HG03135 (cell line): ENCODE data around the gene TGFBR2.
"Not testable (repeated sequence)": the region's sequence is repeated elsewhere in the genome, so short reads cannot be mapped to it uniquely, and the experiment has no call there.

Experiments
- ATAC-seq: cut with Tn5 transposase; IDR thresholded peaks from one replicate; pipeline ENCODE4 v1.9.1; 2021; ENCODE audit warnings: mild to moderate bottlenecking, moderate library complexity; ENCODE audit not compliant: unreplicated experiment

TGFBR2 gene

DNA sequence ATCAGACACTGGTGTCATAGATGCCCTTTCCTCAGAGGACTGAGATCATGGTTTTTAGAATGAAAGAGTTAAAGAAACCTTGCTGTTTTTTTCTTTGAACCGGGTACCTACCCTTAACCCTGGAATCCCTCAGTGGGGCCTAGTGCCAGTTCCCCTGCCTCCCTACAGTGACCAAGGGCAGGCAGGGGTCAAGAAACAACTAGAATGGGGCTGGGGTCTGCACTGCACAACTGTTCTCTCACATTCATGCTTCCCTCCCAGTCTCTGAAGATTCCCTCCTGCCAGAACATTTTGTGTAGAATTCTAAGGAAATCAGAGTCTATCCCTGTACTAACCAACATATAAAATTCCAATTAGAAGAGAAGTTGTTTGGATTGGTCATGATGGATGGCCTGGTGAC lies 47.9 kb downstream of the TGFBR2 start:
- no peak for ATAC-seq

DNA sequence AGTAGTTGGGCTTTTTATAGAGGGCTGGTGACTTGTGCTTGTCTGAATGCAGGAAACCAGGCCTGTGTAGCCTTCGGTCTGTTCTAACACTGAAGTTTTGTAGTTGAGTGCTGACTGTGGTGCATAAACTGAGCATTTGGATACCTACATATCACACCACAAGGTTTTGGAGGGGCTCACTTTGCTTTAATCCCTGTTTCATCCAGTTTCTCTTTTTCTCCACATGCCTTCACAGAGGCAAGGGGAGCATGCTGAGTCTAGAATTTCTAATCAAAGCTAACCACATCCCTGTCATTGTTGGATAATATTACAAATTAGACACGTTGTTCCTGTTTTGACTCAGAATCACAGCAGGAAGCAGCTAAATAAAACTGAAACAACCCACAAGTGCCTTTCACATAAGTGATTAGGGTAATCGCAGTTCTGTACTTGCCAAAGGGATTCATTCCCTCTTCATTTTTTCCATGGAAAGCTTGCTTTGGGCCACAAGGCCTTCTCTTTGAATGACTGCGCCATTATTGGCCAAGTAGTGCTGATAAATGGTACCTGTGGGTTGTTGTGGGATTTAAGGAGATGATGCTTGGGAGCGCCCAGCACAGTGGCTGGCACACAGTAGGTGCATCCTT lies 48.9 kb downstream of the TGFBR2 start:
- peak; percentile 38 for ATAC-seq

GRCh38 chr3:30656624-30657141 lies 50.3 kb downstream of the TGFBR2 start:
- ATAC-seq: no peak

DNA sequence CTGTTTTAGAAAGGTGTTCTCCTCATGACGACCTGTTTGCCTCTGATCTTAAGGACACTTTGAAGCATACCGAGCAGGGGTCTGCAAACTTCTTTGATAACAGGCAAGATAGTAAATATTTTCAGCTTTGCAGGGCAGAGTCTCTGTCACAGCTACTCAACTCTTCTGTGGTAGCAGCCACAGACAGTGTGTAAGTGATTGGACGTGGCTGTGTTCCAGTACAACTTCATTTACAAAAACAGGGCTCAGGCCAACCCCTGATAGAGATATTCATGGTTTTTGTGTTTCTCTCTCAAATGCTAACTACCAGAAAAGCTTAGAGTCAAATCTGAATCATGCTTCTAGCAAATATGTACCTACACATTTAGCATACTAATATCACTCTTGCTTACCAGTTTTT lies 51.5 kb downstream of the TGFBR2 start:
- peak; percentile 26 for ATAC-seq

DNA sequence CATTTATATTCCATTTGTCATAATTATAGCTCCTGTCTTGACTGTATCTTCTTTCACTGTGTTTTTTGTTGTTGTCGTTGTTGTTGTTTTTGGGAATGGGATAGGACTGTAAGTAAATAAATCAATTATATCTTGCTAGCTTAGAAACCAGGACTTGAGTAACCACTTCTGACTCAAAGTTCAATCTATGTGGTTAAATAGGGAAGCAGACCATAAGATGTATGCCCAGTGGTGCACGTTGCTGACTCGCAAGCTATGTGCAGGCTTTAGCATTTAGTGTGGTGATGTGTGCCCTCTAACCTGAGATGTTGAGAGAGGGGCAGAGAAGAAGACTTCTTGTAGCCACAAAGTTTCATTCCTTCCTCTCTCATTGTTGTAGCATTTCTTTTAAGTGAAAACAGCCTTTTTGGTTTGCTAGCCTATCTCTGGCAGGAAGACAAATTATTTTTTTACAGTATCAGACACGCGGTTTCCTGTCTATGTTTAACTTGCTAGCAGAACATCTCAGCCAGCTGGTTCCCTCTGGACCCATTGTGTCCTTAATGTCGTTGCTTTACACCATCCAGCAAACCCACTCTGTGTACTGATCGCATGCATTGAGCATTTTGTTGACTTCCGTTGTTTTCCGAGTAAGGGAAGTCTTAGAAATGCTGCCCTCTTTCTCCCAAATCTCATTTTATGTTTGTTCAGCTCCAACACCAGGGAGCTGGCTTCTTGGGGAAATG lies 52.1 kb downstream of the TGFBR2 start:
- ATAC-seq: peak; percentile 83

DNA sequence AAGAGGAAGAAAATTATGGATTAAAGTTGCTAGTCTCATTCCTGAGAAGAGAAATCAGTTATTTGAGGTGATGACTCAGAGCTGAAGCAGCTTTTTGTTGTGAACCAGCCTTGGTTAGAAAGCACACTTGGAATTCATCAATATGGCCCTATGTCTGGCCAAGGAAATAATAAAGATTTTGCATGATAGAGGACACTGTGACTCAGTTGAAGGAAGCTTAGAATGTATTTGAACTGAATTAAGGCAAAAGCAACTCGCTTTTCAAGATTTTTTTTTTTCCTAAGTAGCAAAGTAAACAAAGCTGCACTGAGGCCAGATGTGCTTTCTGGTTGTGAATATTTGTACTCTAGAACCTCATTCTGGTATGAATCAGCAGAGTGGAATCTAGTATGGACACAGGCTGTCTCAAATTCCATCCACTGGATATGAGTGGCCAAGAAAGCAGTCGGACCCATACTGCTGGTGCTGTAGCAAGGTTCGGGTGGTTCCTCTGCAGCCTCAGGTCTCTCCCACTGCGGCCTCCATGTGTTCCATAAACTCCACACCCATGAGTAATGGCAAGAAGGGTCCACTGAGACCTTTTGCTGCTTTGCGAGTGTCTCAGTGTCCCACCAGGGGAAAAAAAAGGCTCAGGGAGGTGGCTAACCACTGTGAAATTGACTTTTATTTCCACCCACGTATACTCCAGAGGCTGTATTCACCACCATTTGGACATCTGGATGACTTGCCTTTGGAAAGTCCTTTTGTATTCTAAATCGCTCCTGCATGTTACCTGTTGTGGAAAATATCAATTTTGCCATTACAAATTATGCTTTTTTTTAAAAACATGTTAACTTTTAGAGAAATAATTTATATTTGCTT lies 53.1 kb downstream of the TGFBR2 start:
- ATAC-seq: no peak

DNA sequence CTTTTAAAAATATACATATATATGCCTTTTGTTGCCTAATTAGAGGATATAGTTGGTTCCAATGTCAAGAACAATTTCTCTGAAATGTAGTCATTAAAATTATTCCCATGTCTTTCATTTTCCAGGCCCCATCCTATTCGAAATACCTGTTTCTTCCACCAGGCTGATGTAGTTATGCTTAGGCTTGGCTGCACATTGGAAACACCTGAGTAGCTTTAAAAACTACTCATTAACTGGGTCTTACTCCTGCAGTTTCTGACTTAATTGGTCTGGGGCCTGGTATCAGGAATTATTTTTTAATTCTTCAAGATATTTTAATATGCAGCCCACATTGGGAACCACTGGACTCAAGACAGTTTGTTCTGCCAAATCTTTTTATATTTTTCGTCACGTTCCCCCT lies 53.7 kb downstream of the TGFBR2 start:
- no peak for ATAC-seq

GRCh38 chr3:30660656-30661055 lies 54.3 kb downstream of the TGFBR2 start:
- no peak for ATAC-seq

DNA sequence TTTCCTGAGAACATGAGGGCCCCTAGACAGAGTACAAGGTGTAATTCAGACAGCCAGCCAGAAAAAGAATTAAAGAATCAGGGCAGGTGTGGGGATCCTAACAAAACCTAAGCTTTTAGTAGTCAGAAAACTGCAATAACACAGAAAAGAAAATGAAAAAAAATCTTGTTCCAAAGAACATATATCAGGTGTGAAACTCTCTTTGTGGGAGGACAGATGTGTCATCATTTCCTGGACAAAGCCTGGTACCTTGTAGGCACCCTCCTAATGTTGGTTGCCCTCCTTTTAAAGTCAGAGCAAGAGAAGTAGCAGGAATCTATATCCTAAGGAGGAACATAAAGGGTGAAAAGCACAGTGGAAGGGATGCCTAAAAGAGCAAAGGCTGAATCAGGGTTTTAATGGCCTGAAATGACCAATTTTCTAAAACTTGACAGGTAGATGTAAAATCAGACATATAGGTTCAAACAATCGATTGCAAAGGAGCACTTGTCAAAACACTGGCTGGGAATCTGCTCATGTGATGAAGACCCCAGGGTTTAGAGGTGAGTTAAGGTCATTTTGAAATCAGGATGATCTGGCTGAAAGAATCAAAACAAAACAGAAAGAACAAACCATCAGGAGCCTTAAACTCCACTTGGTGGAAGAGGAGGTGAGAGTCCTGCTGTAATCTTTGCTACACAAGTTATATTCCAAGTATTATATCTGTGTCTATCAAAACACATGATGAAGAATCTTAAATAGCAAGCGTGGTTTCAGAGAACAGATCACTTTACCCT lies 54.9 kb downstream of the TGFBR2 start:
- ATAC-seq: no peak

- no peak for ATAC-seq
Observed at GRCh38 chr3:30662836-30663235, 56.4 kb downstream of the TGFBR2 start.

DNA sequence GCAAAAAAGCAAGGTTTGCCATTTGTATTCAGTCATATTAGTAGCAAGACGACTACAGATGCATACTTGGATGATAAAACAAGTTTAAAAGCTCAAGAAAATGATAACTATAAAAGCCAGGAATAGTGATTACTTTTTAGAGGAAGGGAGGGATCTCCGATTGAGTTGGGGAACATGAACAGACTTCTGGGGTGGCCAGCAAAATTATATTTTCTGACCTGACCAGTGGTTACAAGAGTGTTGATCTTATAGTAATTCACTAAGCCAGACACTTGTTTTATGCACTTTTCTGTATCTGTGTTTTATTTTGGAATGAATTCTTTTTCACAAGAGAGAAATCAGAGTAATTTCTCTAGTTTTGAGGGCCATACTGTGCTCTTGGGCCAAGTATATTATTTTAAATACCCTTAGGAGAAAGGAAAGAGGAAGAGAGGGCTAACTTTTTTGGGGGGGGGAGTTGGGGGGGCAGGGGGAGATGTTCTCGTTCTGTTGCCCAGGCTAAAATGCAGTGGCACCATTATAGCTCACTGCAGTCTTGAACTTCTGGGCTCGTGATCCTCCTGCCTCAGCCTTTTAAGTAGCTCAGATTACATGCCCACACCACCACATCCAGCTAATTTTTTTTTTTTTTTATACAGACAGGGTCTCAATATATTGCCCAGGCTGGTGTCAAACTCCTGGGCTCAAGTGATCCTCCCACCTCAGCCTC lies 57.3 kb downstream of the TGFBR2 start:
- ATAC-seq: no peak

GRCh38 chr3:30664459-30664858 lies 58.1 kb downstream of the TGFBR2 start:
- no peak for ATAC-seq

- no peak for ATAC-seq
Observed at GRCh38 chr3:30664884-30665283, 58.5 kb downstream of the TGFBR2 start.

GRCh38 chr3:30665539-30665938 lies 59.1 kb downstream of the TGFBR2 start:
- no peak for ATAC-seq

DNA sequence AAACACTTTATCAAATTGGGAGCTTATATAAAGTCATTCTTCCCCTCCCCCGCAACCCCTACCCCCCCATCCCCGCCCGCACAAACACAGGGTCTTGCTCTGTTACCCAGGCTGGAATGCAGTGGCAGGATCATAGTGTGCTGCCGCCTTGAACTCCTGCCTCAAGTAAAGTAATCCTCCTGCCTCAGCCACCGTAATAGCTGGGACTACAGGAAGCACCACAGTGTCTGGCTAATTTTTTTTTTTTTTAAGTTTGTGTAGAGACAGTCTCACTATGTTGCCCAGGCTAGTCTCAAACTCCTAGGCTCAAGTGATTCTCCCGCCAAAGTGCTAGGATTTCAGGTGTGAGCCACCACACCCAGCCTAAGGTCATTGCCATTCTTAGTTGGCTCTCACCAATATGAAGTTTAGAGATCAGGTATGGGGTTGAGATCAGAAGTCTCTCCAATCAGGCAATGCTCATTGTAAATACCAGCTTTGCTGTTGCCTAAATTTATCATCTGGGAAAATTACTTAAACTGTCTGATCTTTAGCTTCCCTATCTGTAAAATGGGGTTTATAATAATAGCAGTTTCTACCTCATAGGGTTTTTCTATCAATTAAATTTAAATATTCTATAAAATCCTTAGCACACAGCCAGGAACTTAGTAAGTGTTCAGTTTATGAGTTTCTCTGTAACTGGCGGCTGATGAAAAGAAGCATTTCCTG lies 60.3 kb downstream of the TGFBR2 start:
- no peak for ATAC-seq

GRCh38 chr3:30667280-30667651 lies 60.9 kb downstream of the TGFBR2 start:
- no peak for ATAC-seq

- no peak for ATAC-seq
Observed at GRCh38 chr3:30668051-30668609, 61.7 kb downstream of the TGFBR2 start.

GRCh38 chr3:30669360-30669934 lies 63.0 kb downstream of the TGFBR2 start:
- not testable (repeated sequence) for ATAC-seq

GRCh38 chr3:30670292-30670691 lies 63.9 kb downstream of the TGFBR2 start:
- ATAC-seq: no peak
